HCT116 (cell line): ENCODE measurements around the gene TCEA2.

Experiments
- CTCF ChIP-seq, 3 experiments: fragments of 200-600 bp in 1 of 3; sonication (generic) in 1 of 3; IDR thresholded peaks in 2 of 3; conservative IDR thresholded peaks in 1 of 3; 2 replicates each; pipeline ENCODE4 v1.5.1; 2012 to 2017; ENCODE audit warnings: low read depth in 2 of 3, low read length in 2 of 3, antibody characterized with exemption in 1 of 3, borderline replicate concordance in 1 of 3, control low read depth in 1 of 3, mild to moderate bottlenecking in 1 of 3, mixed read lengths in 1 of 3, mixed run types in 1 of 3, moderate library complexity in 1 of 3; ENCODE audit not compliant: insufficient read depth in 1 of 3
- EGR1 ChIP-seq: IDR thresholded peaks from 2 replicates; pipeline ENCODE4 v1.6.1; 2012; ENCODE audit warnings: low read depth
- EZH2 ChIP-seq: fragments of 200-600 bp; sonication (generic); IDR thresholded peaks from 2 replicates; pipeline ENCODE4 v1.6.1; 2017; ENCODE audit warnings: antibody characterized with exemption, mixed run types
- MAX ChIP-seq: IDR thresholded peaks from 2 replicates; pipeline ENCODE4 v1.6.1; 2012
- POLR2A ChIP-seq: IDR thresholded peaks from 2 replicates; pipeline ENCODE4 v1.7.0; 2011; ENCODE audit warnings: borderline replicate concordance; ENCODE audit not compliant: insufficient read depth, insufficient read length; ENCODE audit errors: extremely low read depth
- POLR2AphosphoS5 ChIP-seq: IDR thresholded peaks from 2 replicates; pipeline ENCODE4 v1.6.1; 2011; ENCODE audit warnings: mild to moderate bottlenecking, low read depth, low read length, moderate library complexity
- RAD21 ChIP-seq: IDR thresholded peaks from 2 replicates; pipeline ENCODE4 v1.6.1; 2012; ENCODE audit warnings: low read depth, mild to moderate bottlenecking
- REST ChIP-seq: IDR thresholded peaks from 2 replicates; pipeline ENCODE4 v1.6.1; 2012; ENCODE audit warnings: low read depth
- SIN3A ChIP-seq: IDR thresholded peaks from 2 replicates; pipeline ENCODE4 v1.6.1; 2012; ENCODE audit warnings: low read depth
- ZNF274 ChIP-seq: fragments of 200-500 bp; sonication (Bioruptor generic); IDR thresholded peaks from 2 replicates; pipeline ENCODE4 v1.6.1; 2014; ENCODE audit warnings: mild to moderate bottlenecking, low read depth, low read length, inconsistent platforms

GRCh38 chr20:64083378-64083803 is 20.4 kb downstream of the TCEA2 start:
- TF ChIP-seq SIN3A (no peak), POLR2A (no peak), MAX (no peak), CTCF (IDR thresholded peaks at IDR 0.05 in 2 of 3, conservative IDR thresholded peaks at IDR 0.05 in 1 of 3; ENCODE audit: borderline replicate concordance in 1 of 3, insufficient read depth in 1 of 3, low read depth in 2 of 3, low read length in 2 of 3) (peak in 2 of 3 experiments; percentile 34 to 37; a peak in 3 of 6 replicates), RAD21 (no peak; the same call in 1 of the 2 replicates), REST (no peak), EGR1 (peak; percentile 61), POLR2AphosphoS5 (no peak), EZH2 (no peak), ZNF274 (no peak)
